ENCODE data around the gene GABRR2.

DNA sequence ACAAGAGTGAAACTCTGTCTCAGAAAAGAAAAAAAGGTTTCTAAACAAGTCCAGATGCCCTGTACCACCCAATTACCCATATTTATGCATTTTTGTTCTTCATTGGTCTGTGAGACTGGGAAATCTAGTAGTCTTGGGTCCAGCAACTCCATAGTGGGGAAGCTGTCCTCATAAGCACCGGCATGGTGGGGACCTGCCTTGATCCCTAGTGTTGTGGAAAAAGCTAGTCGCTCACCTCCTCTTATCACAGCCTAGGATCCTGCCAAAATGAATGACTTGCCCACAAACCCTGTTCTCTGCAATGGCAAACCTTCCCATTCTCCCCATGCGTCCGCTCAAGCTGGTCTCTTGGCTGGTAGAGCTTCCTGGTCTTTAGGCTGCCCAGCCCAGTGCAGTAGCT is 59.7 kb downstream of the GABRR2 start:
- TF ChIP-seq, protein P1, sequence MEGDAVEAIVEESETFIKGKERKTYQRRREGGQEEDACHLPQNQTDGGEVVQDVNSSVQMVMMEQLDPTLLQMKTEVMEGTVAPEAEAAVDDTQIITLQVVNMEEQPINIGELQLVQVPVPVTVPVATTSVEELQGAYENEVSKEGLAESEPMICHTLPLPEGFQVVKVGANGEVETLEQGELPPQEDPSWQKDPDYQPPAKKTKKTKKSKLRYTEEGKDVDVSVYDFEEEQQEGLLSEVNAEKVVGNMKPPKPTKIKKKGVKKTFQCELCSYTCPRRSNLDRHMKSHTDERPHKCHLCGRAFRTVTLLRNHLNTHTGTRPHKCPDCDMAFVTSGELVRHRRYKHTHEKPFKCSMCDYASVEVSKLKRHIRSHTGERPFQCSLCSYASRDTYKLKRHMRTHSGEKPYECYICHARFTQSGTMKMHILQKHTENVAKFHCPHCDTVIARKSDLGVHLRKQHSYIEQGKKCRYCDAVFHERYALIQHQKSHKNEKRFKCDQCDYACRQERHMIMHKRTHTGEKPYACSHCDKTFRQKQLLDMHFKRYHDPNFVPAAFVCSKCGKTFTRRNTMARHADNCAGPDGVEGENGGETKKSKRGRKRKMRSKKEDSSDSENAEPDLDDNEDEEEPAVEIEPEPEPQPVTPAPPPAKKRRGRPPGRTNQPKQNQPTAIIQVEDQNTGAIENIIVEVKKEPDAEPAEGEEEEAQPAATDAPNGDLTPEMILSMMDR (IDR thresholded peaks at IDR 0.05) = no peak
- TF ChIP-seq EZH2 (IDR thresholded peaks at IDR 0.05) (no peak), EZH2phosphoT487 (IDR thresholded peaks at IDR 0.05) (no peak)

All from neural progenitor cell (in vitro differentiated cells).